GM23338 (cell line): ENCODE results near the gene DDAH2. TPM values are rescaled to one million over a fixed set of nuclear protein-coding genes. Genes with fewer than 3 reads are reported as not detected.

ENCODE experiments used
- ATAC-seq: fragments of 200-7000 bp; cut with Tn5 transposase; 3 replicates; pipeline ENCODE4 v1.9.1; 2020
- DNase-seq: peaks from one replicate; pipeline ENCODE4 v3.0.0-alpha.2; 2015; ENCODE audit warnings: low spot score
- H2AFZ ChIP-seq: fragments of 200-600 bp; sonication (generic); 2 replicates; pipeline ENCODE4 v1.8.0; 2016; ENCODE audit warnings: antibody characterized with exemption, mild to moderate bottlenecking, moderate library complexity
- H3F3A ChIP-seq: fragments of 200-600 bp; sonication (generic); replicated peaks from 2 replicates; pipeline ENCODE4 v1.8.0; 2017; ENCODE audit warnings: antibody characterized with exemption, mixed run types, low read depth
- H3K27ac ChIP-seq: fragments of 200-600 bp; sonication (generic); 2 replicates; pipeline ENCODE4 v1.6.1; 2016; ENCODE audit warnings: low read depth
- H3K27me3 ChIP-seq: fragments of 200-600 bp; sonication (generic); 2 replicates; pipeline ENCODE4 v1.8.0; 2016; ENCODE audit warnings: mild to moderate bottlenecking, mixed run types, moderate library complexity; ENCODE audit not compliant: insufficient read depth
- H3K36me3 ChIP-seq: fragments of 200-600 bp; sonication (generic); 2 replicates; pipeline ENCODE4 v1.8.0; 2016; ENCODE audit warnings: mild to moderate bottlenecking; ENCODE audit not compliant: insufficient read depth
- H3K4me1 ChIP-seq: fragments of 200-600 bp; sonication (generic); 2 replicates; pipeline ENCODE4 v1.8.0; 2016; ENCODE audit warnings: mild to moderate bottlenecking, moderate library complexity; ENCODE audit not compliant: insufficient read depth
- H3K4me2 ChIP-seq: fragments of 200-600 bp; sonication (generic); 2 replicates; pipeline ENCODE4 v1.7.1; 2017; ENCODE audit warnings: mixed run types
- H3K4me3 ChIP-seq: fragments of 200-600 bp; sonication (generic); 2 replicates; pipeline ENCODE4 v1.6.1; 2016; ENCODE audit warnings: mixed run types
- H3K79me2 ChIP-seq: fragments of 200-600 bp; sonication (generic); replicated peaks from 2 replicates; pipeline ENCODE4 v1.8.0; 2017; ENCODE audit warnings: mild to moderate bottlenecking; ENCODE audit not compliant: insufficient read depth
- H3K9me2 ChIP-seq: fragments of 200-600 bp; sonication (generic); 2 replicates; pipeline ENCODE4 v1.8.0; 2017; ENCODE audit not compliant: insufficient read depth
- H4K20me1 ChIP-seq: fragments of 200-600 bp; sonication (generic); replicated peaks from 2 replicates; pipeline ENCODE4 v1.8.0; 2017; ENCODE audit warnings: mild to moderate bottlenecking; ENCODE audit not compliant: insufficient read depth
- H3K27ac Mint-ChIP-seq: 2 replicates; pipeline ENCODE4 v1.8.0; 2020; ENCODE audit warnings: inconsistent platforms, mild to moderate bottlenecking, moderate library complexity, mixed read lengths
- H3K27me3 Mint-ChIP-seq: 3 replicates; pipeline ENCODE4 v1.8.0; 2022; ENCODE audit warnings: low read depth, mild to moderate bottlenecking, moderate library complexity, mixed read lengths, inconsistent platforms; ENCODE audit not compliant: insufficient read depth, poor library complexity
- H3K36me3 Mint-ChIP-seq: 3 replicates; pipeline ENCODE4 v1.8.0; 2021; ENCODE audit warnings: low read depth, mild to moderate bottlenecking, inconsistent platforms, moderate library complexity, mixed read lengths
- H3K4me1 Mint-ChIP-seq: 3 replicates; pipeline ENCODE4 v1.8.0; 2020; ENCODE audit warnings: mild to moderate bottlenecking, inconsistent platforms, mixed read lengths
- H3K4me3 Mint-ChIP-seq: 3 replicates; pipeline ENCODE4 v1.8.0; 2021; ENCODE audit warnings: moderate library complexity, mild to moderate bottlenecking, inconsistent platforms, mixed read lengths
- H3K9me3 Mint-ChIP-seq: 3 replicates; pipeline ENCODE4 v1.8.0; 2020; ENCODE audit warnings: moderate library complexity, mild to moderate bottlenecking, inconsistent platforms, mixed read lengths
- CREB1 ChIP-seq: fragments of 250-450 bp; sonication (Bioruptor Pico); IDR thresholded peaks from 2 replicates; pipeline ENCODE4 v1.5.0; 2020; ENCODE audit warnings: low read depth, mild to moderate bottlenecking, moderate library complexity
- EZH2 ChIP-seq: fragments of 200-600 bp; sonication (generic); IDR thresholded peaks from one replicate; pipeline ENCODE4 v1.8.0; 2017; ENCODE audit warnings: antibody characterized with exemption, mild to moderate bottlenecking, low read depth; ENCODE audit not compliant: unreplicated experiment
- EZH2phosphoT487 ChIP-seq: fragments of 200-600 bp; sonication (generic); IDR thresholded peaks from one replicate; pipeline ENCODE4 v1.8.1; 2018; ENCODE audit warnings: antibody characterized with exemption; ENCODE audit not compliant: unreplicated experiment
- JUNB ChIP-seq: IDR thresholded peaks from one replicate; pipeline ENCODE4 v1.6.1; 2016; ENCODE audit warnings: antibody characterized with exemption; ENCODE audit not compliant: unreplicated experiment
- NANOG ChIP-seq: IDR thresholded peaks from 2 replicates; pipeline ENCODE4 v1.6.1; 2016; ENCODE audit warnings: antibody characterized with exemption, borderline replicate concordance
- POLR2AphosphoS5 ChIP-seq: IDR thresholded peaks from 2 replicates; pipeline ENCODE4 v1.6.1; 2016; ENCODE audit warnings: antibody characterized with exemption, low read depth
- STAT1 ChIP-seq: IDR thresholded peaks from one replicate; pipeline ENCODE4 v1.6.1; 2016; ENCODE audit warnings: antibody characterized with exemption; ENCODE audit not compliant: unreplicated experiment
- ZNF114 ChIP-seq: fragments of 250-450 bp; sonication (Bioruptor Pico); IDR thresholded peaks from 2 replicates; pipeline ENCODE4 v1.5.0; 2020; ENCODE audit warnings: mild to moderate bottlenecking, moderate library complexity
- ZNF331 ChIP-seq: fragments of 250-450 bp; sonication (Bioruptor Pico); IDR thresholded peaks from 2 replicates; pipeline ENCODE4 v1.5.0; 2020; ENCODE audit warnings: low read depth, mild to moderate bottlenecking, moderate library complexity
- polyA plus RNA-seq: library from polyadenylated mRNA; unstranded; fragments of >200 nt; fragmentation: Nextera tagmentation; extraction: Ambion mirVana; gene quantifications from 2 replicates; pipeline ENCODE4 v1.2.1, GENCODE V29; 2016
- total RNA-seq: library from RNA; depleted of rRNA; stranded (reverse); fragments of >200 nt; shearing (Covaris generic); gene quantifications from 2 replicates; pipeline ENCODE4 v1.2.3, GENCODE V29; 2014
- TF ChIP-seq, protein P1 (sequence below): fragments of 250-450 bp; sonication (Bioruptor Pico); IDR thresholded peaks from 2 replicates; pipeline ENCODE4 v1.5.0; 2020; ENCODE audit warnings: mild to moderate bottlenecking, moderate library complexity
- TF ChIP-seq, protein P2 (sequence below): IDR thresholded peaks from 2 replicates; pipeline ENCODE4 v1.6.1; 2016; ENCODE audit warnings: antibody characterized with exemption
- TF ChIP-seq, protein P3 (sequence below): IDR thresholded peaks from one replicate; pipeline ENCODE4 v1.6.1; 2018; ENCODE audit warnings: antibody characterized with exemption; ENCODE audit not compliant: unreplicated experiment
- TF ChIP-seq, protein P4 (sequence below), 2 experiments: fragments of 200-600 bp in 1 of 2; sonication (generic) in 1 of 2; conservative IDR thresholded peaks; 2 replicates each; pipeline versions ENCODE4 v1.5.1 to v1.6.1; 2016 to 2017; ENCODE audit warnings: antibody characterized with exemption in 2 of 2, low read depth in 2 of 2, mild to moderate bottlenecking in 2 of 2, moderate library complexity in 1 of 2

The DDAH2 gene
- total and polyA plus RNA-seq, 2 experiments from 2014 or later: 58.7 to 65.1 TPM

DNA sequence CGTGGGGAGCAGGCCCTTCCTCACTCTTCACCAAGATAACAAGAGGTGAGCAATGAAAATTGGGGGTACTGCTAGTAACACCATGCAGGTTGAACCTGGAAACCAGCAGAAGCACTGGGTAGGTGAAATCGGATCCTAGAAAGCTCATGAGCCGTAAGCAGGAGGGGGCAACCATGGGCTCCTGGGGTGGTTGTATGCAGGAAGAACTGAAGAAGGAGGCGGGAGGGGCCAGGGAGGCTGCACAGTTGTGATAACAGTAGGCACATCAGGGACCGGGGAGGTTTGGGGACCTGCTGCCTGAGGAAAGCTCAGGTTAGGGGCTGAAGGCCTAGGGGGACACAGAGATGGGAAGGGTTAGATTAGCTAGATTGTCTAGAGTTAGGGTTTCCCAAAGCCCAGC is 42.6 kb downstream of the DDAH2 start:
- no peak for ATAC-seq
- H3K27ac ChIP-seq: no peak overlapping the region
- no peaks in the 10 kb centered on the region for H3K9me2 ChIP-seq
- peaks cover 22% of the 10 kb centered on the region for H3K27me3 Mint-ChIP-seq
- H3K79me2 ChIP-seq: no peaks in the 10 kb centered on the region
- no peaks in the 10 kb centered on the region for H4K20me1 ChIP-seq
- H3F3A ChIP-seq: peaks cover 9% of the 10 kb centered on the region; the same call in 1 of the 2 replicates
- no peak overlapping the region for H3K4me3 ChIP-seq
- no peaks in the 10 kb centered on the region; the same call in 2 of the 3 replicates for H3K9me3 Mint-ChIP-seq
- no peak for DNase-seq
- no peak overlapping the region for H3K4me2 ChIP-seq
- H2AFZ ChIP-seq: no peak overlapping the region
- no peak overlapping the region for H3K27ac Mint-ChIP-seq
- H3K36me3 ChIP-seq: no peaks in the 10 kb centered on the region
- TF ChIP-seq EZH2: no peak
- TF ChIP-seq, protein P1, sequence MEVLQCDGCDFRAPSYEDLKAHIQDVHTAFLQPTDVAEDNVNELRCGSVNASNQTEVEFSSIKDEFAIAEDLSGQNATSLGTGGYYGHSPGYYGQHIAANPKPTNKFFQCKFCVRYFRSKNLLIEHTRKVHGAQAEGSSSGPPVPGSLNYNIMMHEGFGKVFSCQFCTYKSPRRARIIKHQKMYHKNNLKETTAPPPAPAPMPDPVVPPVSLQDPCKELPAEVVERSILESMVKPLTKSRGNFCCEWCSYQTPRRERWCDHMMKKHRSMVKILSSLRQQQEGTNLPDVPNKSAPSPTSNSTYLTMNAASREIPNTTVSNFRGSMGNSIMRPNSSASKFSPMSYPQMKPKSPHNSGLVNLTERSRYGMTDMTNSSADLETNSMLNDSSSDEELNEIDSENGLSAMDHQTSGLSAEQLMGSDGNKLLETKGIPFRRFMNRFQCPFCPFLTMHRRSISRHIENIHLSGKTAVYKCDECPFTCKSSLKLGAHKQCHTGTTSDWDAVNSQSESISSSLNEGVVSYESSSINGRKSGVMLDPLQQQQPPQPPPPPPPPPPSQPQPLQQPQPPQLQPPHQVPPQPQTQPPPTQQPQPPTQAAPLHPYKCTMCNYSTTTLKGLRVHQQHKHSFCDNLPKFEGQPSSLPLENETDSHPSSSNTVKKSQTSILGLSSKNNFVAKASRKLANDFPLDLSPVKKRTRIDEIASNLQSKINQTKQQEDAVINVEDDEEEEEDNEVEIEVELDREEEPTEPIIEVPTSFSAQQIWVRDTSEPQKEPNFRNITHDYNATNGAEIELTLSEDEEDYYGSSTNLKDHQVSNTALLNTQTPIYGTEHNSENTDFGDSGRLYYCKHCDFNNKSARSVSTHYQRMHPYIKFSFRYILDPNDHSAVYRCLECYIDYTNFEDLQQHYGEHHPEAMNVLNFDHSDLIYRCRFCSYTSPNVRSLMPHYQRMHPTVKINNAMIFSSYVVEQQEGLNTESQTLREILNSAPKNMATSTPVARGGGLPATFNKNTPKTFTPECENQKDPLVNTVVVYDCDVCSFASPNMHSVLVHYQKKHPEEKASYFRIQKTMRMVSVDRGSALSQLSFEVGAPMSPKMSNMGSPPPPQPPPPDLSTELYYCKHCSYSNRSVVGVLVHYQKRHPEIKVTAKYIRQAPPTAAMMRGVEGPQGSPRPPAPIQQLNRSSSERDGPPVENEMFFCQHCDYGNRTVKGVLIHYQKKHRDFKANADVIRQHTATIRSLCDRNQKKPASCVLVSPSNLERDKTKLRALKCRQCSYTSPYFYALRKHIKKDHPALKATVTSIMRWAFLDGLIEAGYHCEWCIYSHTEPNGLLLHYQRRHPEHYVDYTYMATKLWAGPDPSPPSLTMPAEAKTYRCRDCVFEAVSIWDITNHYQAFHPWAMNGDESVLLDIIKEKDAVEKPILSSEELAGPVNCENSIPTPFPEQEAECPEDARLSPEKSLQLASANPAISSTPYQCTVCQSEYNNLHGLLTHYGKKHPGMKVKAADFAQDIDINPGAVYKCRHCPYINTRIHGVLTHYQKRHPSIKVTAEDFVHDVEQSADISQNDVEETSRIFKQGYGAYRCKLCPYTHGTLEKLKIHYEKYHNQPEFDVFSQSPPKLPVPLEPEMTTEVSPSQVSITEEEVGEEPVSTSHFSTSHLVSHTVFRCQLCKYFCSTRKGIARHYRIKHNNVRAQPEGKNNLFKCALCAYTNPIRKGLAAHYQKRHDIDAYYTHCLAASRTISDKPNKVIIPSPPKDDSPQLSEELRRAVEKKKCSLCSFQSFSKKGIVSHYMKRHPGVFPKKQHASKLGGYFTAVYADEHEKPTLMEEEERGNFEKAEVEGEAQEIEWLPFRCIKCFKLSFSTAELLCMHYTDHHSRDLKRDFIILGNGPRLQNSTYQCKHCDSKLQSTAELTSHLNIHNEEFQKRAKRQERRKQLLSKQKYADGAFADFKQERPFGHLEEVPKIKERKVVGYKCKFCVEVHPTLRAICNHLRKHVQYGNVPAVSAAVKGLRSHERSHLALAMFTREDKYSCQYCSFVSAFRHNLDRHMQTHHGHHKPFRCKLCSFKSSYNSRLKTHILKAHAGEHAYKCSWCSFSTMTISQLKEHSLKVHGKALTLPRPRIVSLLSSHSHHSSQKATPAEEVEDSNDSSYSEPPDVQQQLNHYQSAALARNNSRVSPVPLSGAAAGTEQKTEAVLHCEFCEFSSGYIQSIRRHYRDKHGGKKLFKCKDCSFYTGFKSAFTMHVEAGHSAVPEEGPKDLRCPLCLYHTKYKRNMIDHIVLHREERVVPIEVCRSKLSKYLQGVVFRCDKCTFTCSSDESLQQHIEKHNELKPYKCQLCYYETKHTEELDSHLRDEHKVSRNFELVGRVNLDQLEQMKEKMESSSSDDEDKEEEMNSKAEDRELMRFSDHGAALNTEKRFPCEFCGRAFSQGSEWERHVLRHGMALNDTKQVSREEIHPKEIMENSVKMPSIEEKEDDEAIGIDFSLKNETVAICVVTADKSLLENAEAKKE (CRISPR knock-in tag): no peak
- TF ChIP-seq, protein P2, sequence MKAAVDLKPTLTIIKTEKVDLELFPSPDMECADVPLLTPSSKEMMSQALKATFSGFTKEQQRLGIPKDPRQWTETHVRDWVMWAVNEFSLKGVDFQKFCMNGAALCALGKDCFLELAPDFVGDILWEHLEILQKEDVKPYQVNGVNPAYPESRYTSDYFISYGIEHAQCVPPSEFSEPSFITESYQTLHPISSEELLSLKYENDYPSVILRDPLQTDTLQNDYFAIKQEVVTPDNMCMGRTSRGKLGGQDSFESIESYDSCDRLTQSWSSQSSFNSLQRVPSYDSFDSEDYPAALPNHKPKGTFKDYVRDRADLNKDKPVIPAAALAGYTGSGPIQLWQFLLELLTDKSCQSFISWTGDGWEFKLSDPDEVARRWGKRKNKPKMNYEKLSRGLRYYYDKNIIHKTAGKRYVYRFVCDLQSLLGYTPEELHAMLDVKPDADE: no peak
- TF ChIP-seq NANOG: no peak
- no peak for TF ChIP-seq ZNF331 (CRISPR knock-in tag)
- no peak for TF ChIP-seq STAT1
- TF ChIP-seq, protein P3, sequence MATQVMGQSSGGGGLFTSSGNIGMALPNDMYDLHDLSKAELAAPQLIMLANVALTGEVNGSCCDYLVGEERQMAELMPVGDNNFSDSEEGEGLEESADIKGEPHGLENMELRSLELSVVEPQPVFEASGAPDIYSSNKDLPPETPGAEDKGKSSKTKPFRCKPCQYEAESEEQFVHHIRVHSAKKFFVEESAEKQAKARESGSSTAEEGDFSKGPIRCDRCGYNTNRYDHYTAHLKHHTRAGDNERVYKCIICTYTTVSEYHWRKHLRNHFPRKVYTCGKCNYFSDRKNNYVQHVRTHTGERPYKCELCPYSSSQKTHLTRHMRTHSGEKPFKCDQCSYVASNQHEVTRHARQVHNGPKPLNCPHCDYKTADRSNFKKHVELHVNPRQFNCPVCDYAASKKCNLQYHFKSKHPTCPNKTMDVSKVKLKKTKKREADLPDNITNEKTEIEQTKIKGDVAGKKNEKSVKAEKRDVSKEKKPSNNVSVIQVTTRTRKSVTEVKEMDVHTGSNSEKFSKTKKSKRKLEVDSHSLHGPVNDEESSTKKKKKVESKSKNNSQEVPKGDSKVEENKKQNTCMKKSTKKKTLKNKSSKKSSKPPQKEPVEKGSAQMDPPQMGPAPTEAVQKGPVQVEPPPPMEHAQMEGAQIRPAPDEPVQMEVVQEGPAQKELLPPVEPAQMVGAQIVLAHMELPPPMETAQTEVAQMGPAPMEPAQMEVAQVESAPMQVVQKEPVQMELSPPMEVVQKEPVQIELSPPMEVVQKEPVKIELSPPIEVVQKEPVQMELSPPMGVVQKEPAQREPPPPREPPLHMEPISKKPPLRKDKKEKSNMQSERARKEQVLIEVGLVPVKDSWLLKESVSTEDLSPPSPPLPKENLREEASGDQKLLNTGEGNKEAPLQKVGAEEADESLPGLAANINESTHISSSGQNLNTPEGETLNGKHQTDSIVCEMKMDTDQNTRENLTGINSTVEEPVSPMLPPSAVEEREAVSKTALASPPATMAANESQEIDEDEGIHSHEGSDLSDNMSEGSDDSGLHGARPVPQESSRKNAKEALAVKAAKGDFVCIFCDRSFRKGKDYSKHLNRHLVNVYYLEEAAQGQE: no peak
- TF ChIP-seq POLR2AphosphoS5: no peak
- no peak for TF ChIP-seq CREB1 (CRISPR knock-in tag)
- TF ChIP-seq ZNF114: no peak
- no peak for TF ChIP-seq JUNB
- TF ChIP-seq EZH2phosphoT487: no peak
- TF ChIP-seq, protein P4, sequence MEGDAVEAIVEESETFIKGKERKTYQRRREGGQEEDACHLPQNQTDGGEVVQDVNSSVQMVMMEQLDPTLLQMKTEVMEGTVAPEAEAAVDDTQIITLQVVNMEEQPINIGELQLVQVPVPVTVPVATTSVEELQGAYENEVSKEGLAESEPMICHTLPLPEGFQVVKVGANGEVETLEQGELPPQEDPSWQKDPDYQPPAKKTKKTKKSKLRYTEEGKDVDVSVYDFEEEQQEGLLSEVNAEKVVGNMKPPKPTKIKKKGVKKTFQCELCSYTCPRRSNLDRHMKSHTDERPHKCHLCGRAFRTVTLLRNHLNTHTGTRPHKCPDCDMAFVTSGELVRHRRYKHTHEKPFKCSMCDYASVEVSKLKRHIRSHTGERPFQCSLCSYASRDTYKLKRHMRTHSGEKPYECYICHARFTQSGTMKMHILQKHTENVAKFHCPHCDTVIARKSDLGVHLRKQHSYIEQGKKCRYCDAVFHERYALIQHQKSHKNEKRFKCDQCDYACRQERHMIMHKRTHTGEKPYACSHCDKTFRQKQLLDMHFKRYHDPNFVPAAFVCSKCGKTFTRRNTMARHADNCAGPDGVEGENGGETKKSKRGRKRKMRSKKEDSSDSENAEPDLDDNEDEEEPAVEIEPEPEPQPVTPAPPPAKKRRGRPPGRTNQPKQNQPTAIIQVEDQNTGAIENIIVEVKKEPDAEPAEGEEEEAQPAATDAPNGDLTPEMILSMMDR (conservative IDR thresholded peaks at IDR 0.05; ENCODE audit: low read depth in 2 of 2): no peak
- H3K4me1 Mint-ChIP-seq: peaks cover 6% of the 10 kb centered on the region
- H3K4me3 Mint-ChIP-seq: no peak overlapping the region
- H3K36me3 Mint-ChIP-seq: peaks cover 14% of the 10 kb centered on the region
- H3K27me3 ChIP-seq: peaks cover 12% of the 10 kb centered on the region
- H3K4me1 ChIP-seq: peaks cover 7% of the 10 kb centered on the region
